Activated CD8-positive, alpha-beta memory T cell treated with anti-CD3 and anti-CD28 coated beads for 1 hour (primary cell): ENCODE measurements around the gene SSX4B.
"Not testable (repeated sequence)": the region's sequence is repeated elsewhere in the genome, so short reads cannot be mapped to it uniquely, and the experiment has no call there.

Experiments used
- DNase-seq, 2 donors: peaks; one replicate each; pipeline ENCODE4 v3.0.0-alpha.2; 2020; ENCODE audit warnings: low read depth in 1 of 2; ENCODE audit errors: extremely low read depth in 1 of 2

The SSX4B gene, protein sequence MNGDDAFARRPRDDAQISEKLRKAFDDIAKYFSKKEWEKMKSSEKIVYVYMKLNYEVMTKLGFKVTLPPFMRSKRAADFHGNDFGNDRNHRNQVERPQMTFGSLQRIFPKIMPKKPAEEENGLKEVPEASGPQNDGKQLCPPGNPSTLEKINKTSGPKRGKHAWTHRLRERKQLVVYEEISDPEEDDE

DNA sequence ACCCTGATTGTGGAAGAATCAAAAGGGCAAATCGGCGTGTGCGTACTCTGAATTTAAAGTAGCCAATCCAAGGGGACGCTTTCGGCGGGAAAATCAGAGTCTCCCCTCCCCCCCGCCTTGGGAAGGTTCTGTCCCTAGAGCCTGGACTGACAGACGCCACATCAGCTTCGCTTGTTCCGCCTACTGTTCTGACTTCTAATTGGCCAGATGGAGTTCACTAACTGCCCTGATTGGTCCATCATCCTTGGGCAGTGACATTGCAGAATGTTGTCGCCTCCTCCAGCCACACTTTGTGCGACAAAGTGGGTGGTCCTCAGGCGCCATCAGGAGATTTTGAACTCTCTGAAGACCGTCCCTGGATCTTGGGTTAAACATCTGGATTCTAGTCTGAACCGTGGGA lies at the start of gene SSX4B:
Gene SSX4B, minus strand, starts transcription at position 101 of the 400 bp plus-strand sequence. CDS start 588 bp downstream, outside the sequence.
- DNase-seq, result not testable (repeated sequence)

DNA sequence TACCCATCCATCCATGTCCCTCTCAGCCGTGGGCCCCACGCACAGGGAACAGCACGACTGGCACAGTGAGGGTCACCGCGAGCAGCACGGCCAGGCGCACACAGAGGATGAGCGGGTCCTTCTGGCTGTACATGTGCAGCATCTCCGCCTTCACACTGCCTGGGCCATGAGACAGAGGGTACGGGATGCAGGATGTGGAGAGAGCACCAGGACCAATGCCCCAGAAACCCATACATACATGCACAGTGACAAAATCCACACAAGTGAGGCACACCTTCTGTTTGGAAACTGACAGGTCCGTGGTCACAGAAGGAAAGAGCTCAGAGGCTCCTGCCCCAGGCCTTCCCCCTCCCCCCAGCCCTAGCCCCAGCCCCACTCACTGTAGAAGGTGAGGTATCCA lies 48.8 kb upstream of the SSX4B start:
- DNase-seq, result no peak

DNA sequence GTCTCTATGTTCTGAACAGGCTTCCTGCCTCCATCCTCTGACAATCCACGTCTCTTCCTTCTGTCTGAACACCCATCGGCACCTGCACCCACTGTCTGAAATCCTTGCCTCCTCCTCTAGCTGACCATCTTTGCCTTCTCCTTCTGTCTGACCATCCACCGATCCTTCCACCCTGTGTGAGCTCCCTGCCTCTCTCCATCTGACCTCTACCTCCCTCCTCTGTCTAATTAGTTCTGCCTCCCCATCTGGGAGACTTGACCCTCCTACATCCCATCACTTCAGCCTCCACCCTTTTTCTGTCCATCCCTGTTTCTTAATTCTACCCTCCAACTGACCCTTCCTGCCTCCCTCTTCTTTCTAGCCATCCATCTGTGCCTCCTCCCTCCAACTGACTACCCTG lies 48.3 kb upstream of the SSX4B start:
- no peak for DNase-seq

DNA sequence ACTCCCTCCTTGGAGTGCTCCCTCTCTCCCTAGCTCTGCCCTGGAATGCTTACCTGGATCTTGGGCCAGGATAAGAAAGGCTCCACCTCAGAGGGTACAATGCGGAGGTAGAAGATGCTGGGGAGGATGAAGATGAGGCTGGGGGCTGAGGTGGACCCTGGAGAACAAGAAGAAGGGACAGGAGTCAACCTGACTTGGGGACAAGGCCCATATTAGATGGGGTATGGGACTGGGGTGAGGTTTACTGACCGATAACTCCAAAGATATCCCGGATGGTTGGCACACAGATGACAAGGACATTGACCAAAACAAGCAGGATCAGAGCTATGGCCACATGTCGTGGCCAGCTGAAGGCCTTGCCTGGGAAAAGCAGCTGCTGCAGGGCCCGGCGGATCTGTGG lies 47.7 kb upstream of the SSX4B start:
- no peak for DNase-seq

DNA sequence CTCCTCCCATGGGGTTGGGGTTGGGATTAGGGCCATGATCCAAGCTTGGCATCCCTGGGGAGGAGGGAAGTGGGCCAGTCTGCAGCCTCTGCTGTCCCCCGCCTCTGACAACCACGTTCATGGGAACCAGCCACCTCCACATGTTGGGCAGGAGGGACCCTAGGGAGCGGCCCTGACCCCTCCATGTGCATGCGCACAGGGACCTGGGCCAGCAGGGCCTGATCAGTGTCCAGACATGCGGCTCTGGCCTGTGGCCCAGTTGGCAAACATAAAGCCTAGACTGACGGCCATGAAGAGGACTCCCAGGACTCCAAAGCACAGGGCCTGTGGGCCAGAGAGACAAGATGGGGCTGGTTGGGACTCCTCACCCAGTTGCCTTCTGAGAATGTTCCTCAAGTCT lies 47.0 kb upstream of the SSX4B start:
- DNase-seq, result no peak

DNA sequence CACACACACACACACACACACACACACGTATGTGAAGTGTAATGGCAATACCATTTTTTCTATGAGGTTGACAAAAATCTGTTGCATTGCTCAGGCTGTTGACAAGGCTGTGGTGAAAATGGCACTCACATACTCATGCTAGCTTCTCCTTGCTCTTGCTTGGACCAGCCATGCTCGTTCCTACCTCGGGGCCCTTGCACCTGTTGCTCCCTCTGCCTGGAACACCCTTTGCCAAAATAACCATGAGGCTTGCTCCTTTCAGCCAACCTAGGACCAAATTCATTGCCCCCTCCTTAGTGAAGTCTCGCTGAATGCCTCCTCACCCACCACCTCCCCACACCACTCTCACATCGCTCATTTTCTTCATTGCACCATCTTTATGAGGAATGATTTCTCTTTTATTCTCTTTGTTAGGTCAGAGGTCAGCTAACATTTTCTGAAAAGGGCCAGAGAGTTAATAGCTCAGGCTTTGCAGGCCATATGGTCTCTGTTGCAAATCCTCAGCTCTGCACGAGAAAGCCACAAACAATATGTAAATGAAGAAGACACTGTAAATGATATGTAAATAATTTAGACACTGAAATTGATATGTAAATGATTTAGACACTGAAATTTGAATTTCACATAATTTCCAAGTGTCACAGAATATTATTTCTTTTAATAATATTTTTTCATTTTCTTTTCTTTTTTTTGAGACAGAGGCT lies 45.0 kb upstream of the SSX4B start:
- DNase-seq, result no peak

DNA sequence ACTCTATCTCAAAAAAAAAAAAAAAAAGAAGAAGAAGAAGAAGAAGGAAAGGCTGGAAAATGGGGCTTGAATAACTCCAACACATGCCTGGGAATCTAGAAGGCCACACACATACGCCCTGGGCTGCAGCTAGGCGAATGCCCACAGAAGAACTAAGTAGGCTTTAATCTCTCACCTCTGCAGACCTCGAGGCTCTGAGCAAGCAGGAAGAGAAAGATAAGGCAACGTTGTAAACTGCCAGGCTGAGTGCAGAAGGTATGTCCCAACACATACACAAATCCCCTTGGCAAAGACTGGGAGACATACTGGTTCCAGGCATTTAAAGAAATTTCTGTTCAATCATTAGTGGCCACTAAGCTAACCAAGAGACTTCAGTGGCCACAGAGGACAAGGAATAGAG lies 39.9 kb upstream of the SSX4B start:
- no peak for DNase-seq

DNA sequence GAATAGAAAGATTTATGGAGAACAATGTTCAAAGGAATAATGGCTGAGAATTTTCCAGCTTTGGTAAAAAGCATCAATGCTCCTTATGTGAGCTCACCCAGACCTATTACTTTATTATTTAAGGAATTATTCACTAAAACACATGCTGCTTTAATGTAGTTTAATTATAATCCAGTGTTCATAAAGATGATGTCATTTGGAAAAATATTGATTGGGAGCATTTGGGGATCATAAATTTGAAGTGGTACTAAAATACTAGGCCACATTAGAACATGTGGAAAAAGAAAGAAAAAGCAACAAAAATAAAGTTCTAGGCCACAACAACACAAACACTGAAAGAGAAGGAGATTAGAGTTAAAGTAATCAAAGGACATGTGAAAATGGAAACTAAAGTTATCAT lies 38.3 kb upstream of the SSX4B start:
- no peak for DNase-seq

DNA sequence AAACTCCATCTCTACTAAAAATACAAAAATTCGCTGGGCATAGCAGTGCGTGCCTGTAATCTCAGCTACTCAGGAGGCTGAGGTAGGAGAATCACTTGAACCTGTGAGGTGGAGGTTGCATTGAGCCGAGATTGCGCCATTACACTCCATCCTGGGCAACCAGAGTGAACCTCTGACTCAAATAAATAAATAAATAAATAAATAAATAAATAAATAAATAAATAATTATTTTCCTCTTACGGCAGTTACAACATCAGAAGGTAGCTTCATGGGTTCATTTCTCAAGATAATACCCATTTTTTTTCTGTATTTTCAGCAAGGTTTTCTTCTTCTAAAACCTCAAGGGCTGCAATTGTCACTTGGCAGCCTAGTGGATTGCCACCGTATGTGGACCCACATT lies 35.4 kb upstream of the SSX4B start:
- DNase-seq, result not testable (repeated sequence)

DNA sequence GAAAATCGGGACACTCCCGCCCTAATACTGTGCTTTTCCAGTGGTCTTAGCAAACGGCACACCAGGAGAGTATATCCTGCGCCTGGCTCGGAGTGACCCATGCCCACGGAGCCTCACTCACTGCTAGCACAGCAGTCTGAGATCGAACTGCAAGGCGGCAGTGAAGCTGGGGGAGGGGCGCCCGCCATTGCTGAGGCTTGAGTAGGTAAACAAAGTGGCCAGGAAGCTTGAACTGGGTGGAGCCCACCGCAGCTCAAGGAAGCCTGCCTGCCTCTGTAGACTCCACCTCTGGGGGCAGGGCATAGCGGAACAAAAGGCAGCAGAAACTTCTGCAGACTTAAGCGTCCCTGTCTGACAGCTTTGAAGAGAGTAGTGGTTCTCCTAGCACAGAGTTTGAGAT lies 22.0 kb upstream of the SSX4B start:
- not testable (repeated sequence) for DNase-seq

DNA sequence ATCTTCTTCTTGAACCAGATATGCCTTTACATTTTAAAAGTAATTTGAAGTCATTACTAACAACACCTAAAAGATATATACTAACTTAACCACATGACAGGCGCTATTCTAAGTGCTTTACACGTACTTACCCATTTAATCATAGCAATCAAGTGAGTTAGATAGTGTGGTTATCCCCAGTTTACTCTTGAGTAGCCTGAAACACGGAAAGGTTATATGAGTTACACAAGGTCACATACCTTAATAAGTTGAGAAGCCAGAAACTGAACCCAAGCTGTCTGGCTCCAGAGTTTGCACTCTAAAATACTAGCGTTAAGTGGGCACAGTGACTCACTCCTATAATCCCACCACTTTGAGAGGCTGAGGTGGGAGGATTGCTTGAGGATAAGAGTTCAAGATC lies 18.4 kb upstream of the SSX4B start:
- DNase-seq, result not testable (repeated sequence)

DNA sequence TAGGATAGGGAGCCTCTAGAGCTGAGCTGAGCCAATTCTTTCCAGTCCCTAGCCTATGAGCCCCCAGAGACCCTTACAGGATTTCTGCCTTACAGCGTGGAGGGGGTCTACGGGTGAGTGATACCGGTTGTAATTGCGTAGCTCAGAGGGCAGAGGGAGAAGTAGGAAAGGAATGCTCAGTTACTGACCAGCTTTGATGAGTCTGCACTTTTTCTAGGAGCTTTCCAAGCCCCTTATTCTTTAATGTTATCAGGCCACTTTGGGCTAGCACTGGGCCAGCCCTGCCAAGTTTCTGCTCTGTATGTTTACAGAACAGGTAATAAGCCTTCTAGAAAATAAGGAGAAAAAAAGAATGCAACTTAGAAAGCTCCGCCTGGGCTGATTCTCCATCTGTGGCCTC lies 17.8 kb upstream of the SSX4B start:
- not testable (repeated sequence) for DNase-seq

DNA sequence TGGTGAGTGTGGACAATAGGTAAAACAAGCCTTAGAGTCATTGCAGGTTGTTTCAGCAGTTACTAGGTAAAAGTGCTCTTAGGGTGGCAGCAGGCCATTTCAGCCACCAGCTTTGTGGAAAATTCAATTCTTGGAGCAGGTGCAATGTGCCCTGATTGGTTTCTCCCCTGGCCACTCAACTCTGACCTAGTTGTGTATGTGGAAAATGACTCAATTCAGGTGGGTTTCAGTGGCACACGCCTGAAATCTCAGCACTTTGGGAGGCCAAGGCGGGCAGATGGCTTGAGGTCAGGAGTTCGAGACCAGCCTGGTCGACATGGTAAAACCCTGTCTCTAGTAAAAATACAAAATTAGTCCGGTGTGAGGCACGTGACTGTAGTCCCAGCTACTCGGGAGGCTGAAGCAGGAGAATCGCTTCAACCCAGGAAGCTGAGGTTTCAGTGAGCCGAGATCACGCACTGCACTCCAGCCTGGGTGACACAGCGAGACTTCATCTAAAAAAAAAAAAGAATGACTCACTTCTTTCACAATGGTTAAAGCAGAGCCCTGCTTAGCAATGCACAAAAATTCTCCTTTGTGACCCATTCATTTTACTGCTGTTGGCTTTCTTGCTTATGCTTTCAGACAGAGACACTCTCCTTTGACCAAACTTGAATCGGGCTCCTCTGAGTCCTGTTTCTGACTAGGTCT lies 15.4 kb upstream of the SSX4B start:
- DNase-seq, result not testable (repeated sequence)

DNA sequence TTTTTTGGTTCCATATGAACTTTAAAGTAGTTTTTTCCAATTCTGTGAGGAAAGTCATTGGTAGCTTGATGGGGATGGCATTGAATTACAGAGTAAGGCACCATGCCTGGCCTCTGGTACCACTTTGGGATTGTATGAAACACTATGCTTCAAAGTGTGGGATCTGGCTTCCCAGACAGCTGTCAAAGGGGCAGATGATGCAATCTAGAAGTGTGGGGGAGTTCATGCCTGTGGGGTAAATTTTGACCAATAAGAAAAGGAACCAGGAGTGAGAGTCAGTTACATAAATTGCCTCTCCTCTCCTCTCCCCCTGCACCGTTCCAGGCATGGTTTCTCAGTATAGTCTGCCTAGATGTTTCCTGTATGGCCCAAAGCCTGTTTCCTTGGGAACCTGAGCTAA lies 13.9 kb downstream of the SSX4B start:
- not testable (repeated sequence) for DNase-seq

DNA sequence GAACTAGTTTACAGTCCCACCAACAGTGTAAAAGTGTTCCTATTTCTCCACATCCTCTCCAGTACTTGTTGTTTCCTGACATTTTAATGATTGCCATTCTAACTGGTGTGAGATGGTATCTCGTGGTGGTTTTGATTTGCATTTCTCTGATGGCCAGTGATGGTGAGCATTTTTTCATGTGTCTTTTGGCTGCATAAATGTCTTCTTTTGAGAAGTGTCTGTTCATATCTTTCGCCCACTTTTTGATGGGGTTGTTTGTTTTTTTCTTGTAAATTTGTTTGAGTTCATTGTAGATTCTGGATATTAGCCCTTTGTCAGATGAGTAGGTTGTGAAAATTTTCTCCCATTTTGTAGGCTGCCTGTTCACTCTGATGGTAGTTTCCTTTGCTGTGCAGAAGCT lies 14.8 kb downstream of the SSX4B start:
- DNase-seq, result not testable (repeated sequence)

DNA sequence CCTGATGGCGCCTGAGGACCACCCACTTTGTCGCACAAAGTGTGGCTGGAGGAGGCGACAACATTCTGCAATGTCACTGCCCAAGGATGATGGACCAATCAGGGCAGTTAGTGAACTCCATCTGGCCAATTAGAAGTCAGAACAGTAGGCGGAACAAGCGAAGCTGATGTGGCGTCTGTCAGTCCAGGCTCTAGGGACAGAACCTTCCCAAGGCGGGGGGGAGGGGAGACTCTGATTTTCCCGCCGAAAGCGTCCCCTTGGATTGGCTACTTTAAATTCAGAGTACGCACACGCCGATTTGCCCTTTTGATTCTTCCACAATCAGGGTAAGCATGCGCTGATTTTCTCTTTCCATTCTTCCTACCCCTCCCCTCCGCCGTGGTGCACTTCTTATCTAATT lies 28.5 kb downstream of the SSX4B start, which contains the start of gene SSX4:
Gene SSX4, plus strand, starts transcription at position 301 of the 400 bp plus-strand sequence. CDS start 515 bp downstream, outside the sequence.
- DNase-seq, result not testable (repeated sequence)

DNA sequence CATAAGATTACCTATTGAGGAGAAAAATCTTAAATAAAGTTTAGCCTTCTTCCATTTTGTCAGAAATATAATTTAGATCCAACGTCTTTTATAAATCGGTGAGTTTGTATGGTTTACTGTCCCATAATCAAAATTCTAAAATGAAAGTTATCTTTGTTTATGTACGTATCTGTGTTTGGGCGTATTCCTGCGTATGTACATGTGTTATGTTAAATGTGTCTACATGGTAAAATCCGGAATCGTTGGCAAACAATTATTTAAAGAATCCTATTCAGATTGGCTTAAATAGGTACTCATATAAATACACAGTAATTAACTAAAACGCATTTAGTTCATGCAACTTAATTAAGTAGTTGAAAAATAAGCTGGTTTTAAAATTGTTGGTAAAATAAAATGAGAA lies 41.4 kb downstream of the SSX4B start:
- not testable (repeated sequence) for DNase-seq

DNA sequence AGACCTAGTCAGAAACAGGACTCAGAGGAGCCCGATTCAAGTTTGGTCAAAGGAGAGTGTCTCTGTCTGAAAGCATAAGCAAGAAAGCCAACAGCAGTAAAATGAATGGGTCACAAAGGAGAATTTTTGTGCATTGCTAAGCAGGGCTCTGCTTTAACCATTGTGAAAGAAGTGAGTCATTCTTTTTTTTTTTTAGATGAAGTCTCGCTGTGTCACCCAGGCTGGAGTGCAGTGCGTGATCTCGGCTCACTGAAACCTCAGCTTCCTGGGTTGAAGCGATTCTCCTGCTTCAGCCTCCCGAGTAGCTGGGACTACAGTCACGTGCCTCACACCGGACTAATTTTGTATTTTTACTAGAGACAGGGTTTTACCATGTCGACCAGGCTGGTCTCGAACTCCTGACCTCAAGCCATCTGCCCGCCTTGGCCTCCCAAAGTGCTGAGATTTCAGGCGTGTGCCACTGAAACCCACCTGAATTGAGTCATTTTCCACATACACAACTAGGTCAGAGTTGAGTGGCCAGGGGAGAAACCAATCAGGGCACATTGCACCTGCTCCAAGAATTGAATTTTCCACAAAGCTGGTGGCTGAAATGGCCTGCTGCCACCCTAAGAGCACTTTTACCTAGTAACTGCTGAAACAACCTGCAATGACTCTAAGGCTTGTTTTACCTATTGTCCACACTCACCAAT lies 43.9 kb downstream of the SSX4B start:
- not testable (repeated sequence) for DNase-seq

DNA sequence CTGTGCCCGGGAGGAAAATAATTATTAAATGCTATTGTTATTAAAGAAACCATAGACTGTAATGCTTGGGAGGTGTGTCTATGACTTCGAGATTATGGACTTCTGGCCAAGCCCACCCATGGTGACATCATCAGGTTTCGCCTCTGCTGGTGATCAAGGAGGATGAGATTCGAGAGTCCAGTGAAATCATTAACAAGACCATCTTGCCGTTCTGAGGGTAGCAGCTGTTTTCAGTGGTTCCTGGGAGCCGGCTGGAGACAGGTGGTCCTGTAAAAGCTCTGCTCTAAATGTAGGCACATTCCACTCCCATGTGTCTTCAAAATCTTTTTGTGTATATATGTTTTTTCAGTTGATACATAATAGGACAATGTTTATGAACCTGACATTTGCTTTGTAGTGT lies 52.5 kb downstream of the SSX4B start:
- DNase-seq, result not testable (repeated sequence)

DNA sequence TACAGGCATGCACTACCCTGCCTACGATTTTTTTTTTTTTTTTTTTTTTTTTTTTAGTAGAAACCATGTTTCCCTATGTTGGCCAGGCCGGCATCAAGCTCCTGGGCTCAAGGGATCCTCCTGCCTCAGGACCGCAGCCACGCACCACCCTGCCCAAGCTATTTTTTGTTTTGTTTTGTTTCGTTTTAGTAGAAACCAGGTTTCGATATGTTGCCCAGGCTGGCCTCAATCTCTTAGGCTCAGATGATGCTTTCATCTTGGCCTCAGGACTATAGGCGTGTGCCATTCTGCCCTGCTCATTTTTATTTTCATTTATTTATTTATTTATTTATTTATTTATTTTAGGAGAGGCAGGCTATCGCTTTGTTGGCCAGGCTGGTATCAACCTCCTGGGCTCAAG lies 54.1 kb downstream of the SSX4B start:
- DNase-seq, result no peak
